ENCODE results near the gene CFAP410.

Gene CFAP410

GRCh38 chr21:44321846-44322450, 17.2 kb downstream of the CFAP410 start:
- TF ChIP-seq CTCF (IDR thresholded peaks at IDR 0.05; ENCODE audit: insufficient read depth, low read length) (no peak), GABPA (IDR thresholded peaks at IDR 0.05; ENCODE audit: low read depth) (no peak), SPI1 (IDR thresholded peaks at IDR 0.05; ENCODE audit: borderline replicate concordance, low read depth) (no peak), REST (IDR thresholded peaks at IDR 0.05; ENCODE audit: insufficient replicate concordance, low read depth) (no peak), POLR2AphosphoS5 (IDR thresholded peaks at IDR 0.05; ENCODE audit: low read depth) (no peak)
- H3K27me3 ChIP-seq (ENCODE audit: insufficient read depth, poor library complexity, severe bottlenecking), result no peaks in the 10 kb centered on the region

DNA sequence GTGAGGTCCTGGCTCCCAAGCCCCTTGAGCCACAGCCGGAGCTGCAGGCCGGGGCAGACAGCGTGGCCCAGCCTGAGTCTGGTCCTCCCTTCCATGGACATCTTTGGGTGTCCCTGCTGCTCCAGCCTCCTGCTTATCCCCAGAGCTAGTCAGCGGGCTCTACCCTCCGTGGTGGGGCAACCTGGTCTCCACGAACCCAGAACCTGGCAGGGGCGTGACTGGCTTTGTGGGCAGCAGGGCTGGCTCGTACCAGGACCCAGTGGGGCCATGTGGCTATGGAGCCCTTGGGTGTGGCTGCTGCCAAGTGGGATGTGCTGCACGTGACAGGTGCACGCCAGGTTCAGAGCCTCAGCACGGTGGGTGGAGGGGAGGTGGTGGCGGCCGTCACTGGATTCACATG, 18.3 kb downstream of the CFAP410 start:
- TF ChIP-seq GABPA (IDR thresholded peaks at IDR 0.05; ENCODE audit: low read depth), result no peak
- TF ChIP-seq POLR2AphosphoS5 (IDR thresholded peaks at IDR 0.05; ENCODE audit: low read depth), result no peak; the same call in 1 of the 2 replicates
- TF ChIP-seq SPI1 (IDR thresholded peaks at IDR 0.05; ENCODE audit: borderline replicate concordance, low read depth), result no peak
- Histone ChIP-seq H3K27me3 (ENCODE audit: insufficient read depth, poor library complexity, severe bottlenecking) (no peaks in the 10 kb centered on the region), H3K4me3 (replicated peaks; ENCODE audit: insufficient read depth, low read length) (no peak overlapping the region), H3K27ac (replicated peaks) (no peak overlapping the region)
- DNase-seq (ENCODE audit: low read depth in 1 of 2, low spot score in 1 of 2), result no peak

More at GRCh38 chr21:44321846-44322450, 17.2 kb downstream of the CFAP410 start:
- DNase-seq (ENCODE audit: low read depth in 1 of 2, low spot score in 1 of 2), result no peak
- Histone ChIP-seq H3K4me3 (replicated peaks; ENCODE audit: insufficient read depth, low read length) (no peak overlapping the region), H3K27ac (replicated peaks) (no peak overlapping the region)

DNA sequence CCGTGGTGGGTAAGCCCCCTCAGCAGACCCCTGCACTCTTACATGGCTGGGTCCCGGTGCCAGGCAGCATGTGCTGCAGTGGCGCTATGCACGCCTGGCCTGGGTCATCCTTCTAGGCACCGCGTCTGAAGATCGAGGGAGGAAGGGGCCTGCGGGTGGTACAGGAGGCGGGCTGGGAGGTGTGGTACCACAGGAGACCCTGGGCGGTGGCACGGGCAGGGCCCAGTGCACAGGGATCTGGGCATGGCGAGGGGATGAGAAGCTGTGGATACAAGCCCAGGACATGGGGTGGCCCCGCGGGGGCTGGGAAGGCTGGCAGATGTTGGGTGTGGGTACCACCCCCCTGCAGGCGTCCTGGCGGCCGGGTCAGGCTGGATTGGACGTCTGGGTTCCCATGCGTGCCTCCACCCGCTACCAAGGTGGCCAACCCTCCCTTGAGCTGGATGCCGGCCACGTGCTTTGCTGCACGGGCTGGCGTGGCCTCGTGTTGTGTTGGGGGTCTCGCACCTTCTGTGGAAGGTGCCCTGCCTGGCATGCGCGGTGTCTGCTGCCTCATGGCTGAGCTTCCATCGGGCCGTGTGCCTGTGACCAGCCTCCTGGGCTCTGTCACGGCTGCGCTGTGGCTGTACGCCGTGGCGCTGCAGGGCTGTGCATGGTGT, 19.7 kb downstream of the CFAP410 start:
- H3K27ac ChIP-seq (replicated peaks), result no peak overlapping the region
- H3K27me3 ChIP-seq (ENCODE audit: insufficient read depth, poor library complexity, severe bottlenecking), result no peaks in the 10 kb centered on the region
- no peak overlapping the region for H3K4me3 ChIP-seq (replicated peaks; ENCODE audit: insufficient read depth, low read length)
- TF ChIP-seq SPI1 (IDR thresholded peaks at IDR 0.05; ENCODE audit: borderline replicate concordance, low read depth) (no peak), REST (IDR thresholded peaks at IDR 0.05; ENCODE audit: insufficient replicate concordance, low read depth) (no peak), GABPA (IDR thresholded peaks at IDR 0.05; ENCODE audit: low read depth) (no peak)
- DNase-seq (ENCODE audit: low read depth in 1 of 2, low spot score in 1 of 2), result no peak

- Histone ChIP-seq H3K27me3 (ENCODE audit: insufficient read depth, poor library complexity, severe bottlenecking) (no peaks in the 10 kb centered on the region), H3K4me3 (replicated peaks; ENCODE audit: insufficient read depth, low read length) (no peak overlapping the region), H3K27ac (replicated peaks) (no peak overlapping the region)
- TF ChIP-seq REST (IDR thresholded peaks at IDR 0.05; ENCODE audit: insufficient replicate concordance, low read depth), result no peak
- TF ChIP-seq SPI1 (IDR thresholded peaks at IDR 0.05; ENCODE audit: borderline replicate concordance, low read depth), result no peak
- TF ChIP-seq POLR2AphosphoS5 (IDR thresholded peaks at IDR 0.05; ENCODE audit: low read depth), result no peak
- TF ChIP-seq CTCF (IDR thresholded peaks at IDR 0.05; ENCODE audit: insufficient read depth, low read length), result no peak
- TF ChIP-seq GABPA (IDR thresholded peaks at IDR 0.05; ENCODE audit: low read depth), result no peak
- DNase-seq (ENCODE audit: low read depth in 1 of 2, low spot score in 1 of 2), result no peak
These were observed 20.5 kb downstream of the CFAP410 start for GRCh38 chr21:44318489-44319285.

Data from HL-60 (cell line).